ENCODE data around the gene C2orf49. TPM values are rescaled to one million over a fixed set of nuclear protein-coding genes. Genes with fewer than 3 reads are reported as not detected.

C2orf49 gene
- total RNA-seq, 1 donor from 2014 or later = 30.6 TPM

DNA sequence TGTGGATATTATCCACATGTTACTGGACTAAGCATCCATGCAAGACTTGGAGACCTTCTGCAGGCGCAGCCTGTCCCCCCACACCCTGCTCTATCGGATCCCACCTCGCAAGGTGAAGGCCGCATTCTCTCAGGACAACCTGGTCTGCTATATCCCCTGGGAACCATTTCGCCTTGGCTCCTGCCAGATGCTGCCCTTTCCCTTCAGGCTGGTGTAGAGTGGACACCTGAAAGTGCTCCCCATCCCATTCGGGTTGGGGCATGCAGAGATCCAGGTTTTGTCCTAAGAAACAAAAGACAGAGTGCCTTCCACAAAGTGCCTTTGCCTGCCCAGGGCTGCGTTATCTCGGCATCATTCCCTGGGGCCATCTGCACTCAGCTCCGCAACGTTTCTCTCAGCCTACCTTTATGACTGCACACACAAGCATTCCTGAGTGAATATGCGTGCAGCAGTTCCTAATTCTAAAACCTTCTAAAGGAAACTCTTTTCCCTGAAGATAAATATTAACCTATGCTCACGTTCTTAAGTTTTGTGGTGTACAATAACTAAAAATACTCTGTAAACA, 41.0 kb downstream of the C2orf49 start:
- intact Hi-C loops (cut with DNase I) = no loop called here
- peak; percentile 47 for DNase-seq (ENCODE audit: low spot score)
- no peak for ATAC-seq

DNA sequence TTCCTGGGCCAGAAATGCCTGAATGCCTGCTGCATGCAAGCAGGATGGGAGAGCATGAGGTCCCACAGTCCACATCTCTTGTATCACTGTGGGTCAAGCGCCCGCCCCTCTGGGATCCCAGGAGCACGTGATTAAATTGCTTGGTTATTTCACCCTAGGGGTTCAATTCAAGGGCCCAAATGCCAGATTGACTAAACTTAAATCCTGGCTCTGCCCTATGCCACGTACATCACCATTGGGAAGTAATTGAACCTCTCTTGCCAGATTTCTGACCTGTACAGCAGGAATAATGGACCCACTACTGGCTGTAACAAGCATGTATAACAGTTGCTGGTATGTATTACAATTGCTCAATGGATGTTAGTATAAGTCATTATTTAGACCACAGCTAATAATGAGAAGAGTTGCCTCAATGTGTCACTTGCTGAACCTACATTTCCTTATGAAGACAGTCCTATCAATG, 41.6 kb downstream of the C2orf49 start:
- DNase-seq (ENCODE audit: low spot score) = peak; percentile 51
- intact Hi-C loops (cut with DNase I) = no loop called here

DNA sequence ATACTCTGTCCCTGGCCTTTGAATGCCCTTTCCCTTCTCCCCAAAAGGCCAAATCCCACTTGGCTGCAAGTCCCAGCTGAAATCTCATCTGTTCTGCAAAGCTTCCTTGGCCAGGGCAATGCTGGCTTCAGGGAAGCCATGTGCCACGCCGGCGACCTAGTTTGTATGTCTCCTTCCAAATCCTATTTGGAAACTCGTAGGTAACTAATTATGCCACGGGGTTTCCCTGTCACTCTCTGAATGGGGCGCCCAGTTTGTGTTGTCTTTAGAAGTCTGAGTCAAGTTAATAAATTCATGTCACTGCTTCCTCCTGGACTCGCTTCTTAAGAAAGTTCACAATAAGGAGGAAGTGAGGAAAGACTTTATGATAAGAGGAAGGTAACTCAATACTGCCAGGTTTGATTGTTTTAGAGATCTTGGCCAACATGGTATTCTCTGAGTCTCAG, 42.4 kb downstream of the C2orf49 start:
- DNase-seq (ENCODE audit: low spot score) = no peak
- ATAC-seq = no peak
- intact Hi-C loops (cut with DNase I) = no loop called here

More for the DNA sequence above, 41.6 kb downstream of the C2orf49 start:
- ATAC-seq = no peak

DNA sequence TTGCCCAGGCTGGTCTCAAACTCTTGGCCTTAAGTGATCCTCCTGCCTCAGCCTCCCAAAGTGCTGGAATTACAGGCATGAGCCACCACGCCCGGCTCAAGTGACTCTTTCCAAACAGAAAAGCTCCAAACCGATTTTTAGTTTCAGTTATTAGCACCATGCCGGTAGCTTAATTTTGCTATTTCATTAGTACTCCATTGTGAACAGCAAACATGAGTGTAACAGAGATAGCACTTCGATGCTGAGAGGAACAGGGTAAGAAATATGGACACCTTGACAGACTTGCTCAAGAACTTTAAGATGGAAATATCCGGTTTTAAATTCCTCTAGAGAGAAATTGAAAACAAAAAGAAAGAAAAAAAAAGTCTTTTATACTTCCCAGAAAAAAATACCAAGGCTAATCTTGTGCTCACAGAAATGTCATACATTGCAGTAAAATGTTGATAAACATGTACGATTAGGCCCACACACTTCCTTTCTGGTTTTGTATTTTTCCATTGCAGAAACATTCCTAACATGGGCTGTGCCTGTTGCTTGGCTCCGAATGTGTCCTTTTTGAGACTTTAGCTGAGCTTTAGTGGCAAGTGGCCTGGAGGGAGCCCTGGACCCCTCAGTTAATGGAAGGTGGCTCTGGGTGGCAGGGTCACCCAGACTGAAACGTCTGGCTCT, 43.2 kb downstream of the C2orf49 start:
- peak; percentile 18 for ATAC-seq
- intact Hi-C loops (cut with DNase I) = no loop called here

DNA sequence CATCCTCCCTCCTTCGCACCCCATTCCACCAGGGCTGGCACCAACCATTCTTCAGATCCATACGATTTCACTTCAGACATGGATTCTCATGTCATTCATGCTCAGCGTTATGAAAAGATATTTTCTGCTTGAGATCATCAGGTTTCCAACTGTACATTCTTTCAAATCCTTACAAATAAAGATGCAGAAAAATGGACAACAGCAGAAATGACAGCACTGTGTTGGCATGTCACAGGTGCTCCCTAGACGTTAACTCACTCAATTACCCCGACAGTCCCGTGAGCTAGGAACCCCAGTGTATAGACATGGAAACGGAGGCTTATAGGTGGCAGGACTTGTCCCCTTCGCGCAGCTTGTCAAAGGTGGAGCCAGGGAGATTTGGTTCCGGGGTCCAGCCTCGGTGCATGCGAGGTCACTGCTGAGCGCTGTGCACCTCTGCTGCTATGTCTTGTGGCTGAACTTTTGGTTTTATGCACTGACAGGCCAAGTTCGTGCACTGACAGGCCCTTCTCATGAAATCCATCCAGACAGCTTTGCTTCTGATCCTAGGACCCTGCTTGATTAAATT, 43.8 kb downstream of the C2orf49 start:
- intact Hi-C loops (cut with DNase I) = no loop called here
- DNase-seq (ENCODE audit: low spot score) (peak; percentile 40), ATAC-seq (peak; percentile 11)

More for the DNA sequence above, 43.2 kb downstream of the C2orf49 start:
- DNase-seq (ENCODE audit: low spot score) = peak; percentile 48

DNA sequence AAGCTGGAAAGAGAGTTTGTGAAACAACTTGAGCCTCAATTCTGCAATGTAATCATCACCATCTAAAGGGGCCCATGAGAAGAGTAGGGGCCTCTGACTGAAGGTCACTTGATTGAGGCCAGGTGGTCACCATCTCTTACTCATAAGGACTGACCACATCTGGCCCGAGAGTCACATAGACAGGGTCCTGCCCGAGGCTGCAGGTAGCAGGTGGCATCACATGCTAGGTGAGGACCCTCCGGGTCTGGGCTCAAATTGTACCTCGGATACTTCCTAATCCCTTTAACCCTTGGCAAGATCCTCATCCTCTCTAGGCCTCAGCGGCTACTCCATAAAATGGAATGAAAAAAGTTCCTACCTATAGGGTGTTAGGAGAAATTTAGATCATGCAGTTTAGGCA, 44.8 kb downstream of the C2orf49 start:
- ATAC-seq (no peak), DNase-seq (ENCODE audit: low spot score) (peak; percentile 40)
- intact Hi-C loops (cut with DNase I) = no loop called here

DNA sequence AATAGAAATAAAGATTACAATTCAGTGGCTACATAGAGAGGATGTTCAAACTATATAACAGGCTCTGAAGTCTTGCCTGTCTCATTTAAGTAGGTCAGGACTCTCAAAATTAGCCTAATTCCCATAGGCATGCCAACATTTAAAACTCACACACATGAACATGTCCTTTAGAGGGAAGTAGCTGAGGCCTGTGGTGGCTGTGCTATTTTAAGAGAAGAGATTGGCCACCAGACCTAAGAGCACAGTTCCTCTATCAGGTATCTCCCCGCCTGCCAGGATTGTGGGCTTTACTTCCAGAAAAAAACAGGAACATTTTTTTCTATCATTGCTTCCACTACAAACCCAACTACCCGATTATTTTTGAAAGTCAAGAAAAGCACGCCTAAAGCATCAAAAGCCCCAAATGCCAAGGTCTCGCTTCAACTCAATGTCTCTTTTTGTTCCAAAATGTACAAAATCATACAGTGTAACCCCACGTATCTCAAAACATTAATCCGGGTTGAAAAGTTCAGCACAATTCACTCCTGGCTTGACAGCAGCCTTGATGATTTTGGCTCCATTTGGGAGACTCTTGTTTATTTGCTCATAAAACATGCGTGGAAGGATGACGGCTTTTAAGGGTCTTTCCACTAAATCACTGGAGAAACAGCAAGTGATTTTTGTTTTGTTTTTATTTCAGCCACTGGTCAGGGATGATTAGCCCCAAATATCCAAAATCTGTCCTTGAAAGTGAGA, 46.3 kb downstream of the C2orf49 start:
- DNase-seq (ENCODE audit: low spot score) = peak; percentile 30
- no peak for ATAC-seq
- intact Hi-C loops (cut with DNase I) = no loop called here

DNA sequence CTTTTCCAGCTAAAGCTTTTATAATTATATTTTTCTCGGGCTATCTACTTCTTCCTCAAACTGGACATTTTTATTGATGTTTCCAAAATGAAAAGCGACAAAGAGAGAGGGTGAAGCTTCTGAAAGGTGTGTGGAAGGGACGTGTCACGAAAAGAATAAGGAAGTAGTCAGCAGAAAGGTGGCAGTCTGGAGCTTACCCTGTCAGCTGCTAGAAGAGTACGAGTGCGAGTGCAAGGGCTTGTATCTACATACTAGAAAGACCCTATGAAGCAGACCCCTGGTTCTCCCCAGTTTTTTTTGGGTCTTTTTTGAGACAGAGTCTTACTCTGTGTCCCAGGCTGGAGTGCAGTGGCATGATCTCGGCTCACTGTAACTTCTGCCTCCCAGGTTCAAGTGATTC, 46.9 kb downstream of the C2orf49 start:
- ATAC-seq (no peak), DNase-seq (ENCODE audit: low spot score) (no peak)
- intact Hi-C loops (cut with DNase I) = no loop called here

DNA sequence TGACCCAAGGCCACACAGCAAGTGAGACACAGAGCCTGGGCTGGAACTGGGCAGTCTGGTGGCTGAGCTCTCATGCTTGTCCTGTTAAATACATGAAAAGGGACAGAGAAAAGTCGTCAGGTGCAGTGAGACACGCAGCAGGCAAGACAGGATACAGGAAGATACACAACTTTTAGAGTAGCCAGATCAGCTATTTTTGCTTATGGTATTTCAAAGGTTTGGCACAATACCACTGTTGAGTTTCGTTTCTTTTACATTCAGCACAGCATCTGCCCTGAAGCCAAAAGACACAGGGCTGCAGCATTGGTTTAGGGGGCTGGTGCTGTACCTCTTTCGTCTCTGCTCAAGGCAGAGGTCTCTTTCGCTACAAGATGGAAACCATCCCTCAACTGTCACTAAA, 47.5 kb downstream of the C2orf49 start:
- DNase-seq (ENCODE audit: low spot score) (no peak), ATAC-seq (no peak)
- intact Hi-C loops (cut with DNase I) = no loop called here

DNA sequence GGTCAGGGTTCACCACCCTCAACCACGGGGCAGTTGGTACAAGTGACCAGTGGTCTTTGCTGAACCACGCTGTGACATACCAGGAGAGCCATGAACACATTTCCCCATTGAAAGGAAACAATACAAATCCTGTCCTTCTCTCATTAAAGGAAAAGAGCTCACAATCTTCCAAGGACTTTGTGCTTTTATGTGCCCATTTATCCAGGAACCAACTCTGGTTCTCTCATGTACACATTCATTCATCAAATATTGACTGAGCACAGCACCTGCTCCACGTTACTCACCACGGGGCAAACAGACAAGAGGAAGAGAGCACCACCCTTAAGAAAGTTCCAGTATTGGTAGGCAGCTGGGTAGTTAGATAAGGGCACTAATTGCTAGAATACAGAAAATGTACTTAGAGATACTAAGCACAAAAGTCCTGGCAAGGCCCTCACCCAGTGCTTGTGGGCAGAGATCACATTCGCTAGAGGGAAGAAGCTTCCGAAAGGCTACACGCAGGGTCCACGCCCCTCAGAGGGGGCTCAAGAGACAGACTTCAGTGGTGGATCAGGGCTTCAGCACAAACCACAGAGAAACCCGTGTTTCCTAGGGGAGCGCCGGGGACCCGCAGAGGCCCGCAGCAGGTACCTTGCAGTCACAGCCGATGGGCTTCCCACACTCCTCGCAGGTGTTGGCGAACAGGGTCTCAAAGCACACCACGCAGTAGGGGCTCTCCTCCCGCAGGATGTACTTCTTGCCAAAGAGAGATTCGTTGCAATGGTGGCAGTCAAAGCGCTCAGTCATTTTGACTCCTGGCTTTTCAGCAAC, 48.6 kb downstream of the C2orf49 start:
- ATAC-seq (no peak), DNase-seq (ENCODE audit: low spot score) (peak; percentile 58)
- intact Hi-C loops (cut with DNase I) = no loop called here

DNA sequence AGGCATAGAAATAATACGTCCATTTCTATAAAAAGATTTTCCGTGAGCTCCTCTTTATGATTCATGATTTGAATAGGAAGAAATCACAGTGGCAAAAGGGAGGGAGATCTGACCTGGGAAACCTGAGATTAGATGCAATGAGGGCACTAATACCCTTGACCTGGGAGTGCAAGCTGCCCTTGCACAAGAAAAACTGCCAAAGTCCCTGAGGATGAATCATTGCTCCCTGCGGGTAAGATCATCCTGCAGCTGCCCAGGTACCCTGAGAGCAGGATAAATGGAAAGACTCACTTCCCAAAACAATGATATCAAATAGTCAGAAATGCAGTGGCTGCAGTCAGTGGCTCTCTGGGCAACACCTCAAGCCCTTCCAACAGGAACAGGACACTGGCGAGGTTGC, 49.9 kb downstream of the C2orf49 start:
- DNase-seq (ENCODE audit: low spot score) = no peak
- ATAC-seq = no peak
- intact Hi-C loops (cut with DNase I) = no loop called here

DNA sequence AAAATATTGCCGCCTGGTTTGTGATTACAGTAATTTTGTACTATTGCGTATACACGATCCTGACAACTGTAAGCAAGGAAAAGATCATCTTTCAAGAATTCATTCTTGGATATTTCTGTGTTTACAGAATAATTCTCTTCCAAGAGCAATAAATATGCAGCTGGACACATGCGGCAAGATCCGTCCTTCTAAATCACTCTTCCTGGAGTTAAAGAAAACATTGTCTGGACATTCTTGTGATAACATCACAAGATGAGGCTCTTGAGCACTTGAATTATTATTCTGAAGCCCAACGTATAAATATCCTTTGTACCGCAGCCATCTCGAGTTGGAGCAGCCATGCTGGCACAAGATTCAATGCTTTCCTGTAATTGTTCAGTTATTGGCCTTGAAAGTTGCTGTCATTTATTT, 51.6 kb downstream of the C2orf49 start:
- DNase-seq (ENCODE audit: low spot score) (no peak), ATAC-seq (peak; percentile 77)
- intact Hi-C loops (cut with DNase I) = no loop called here

DNA sequence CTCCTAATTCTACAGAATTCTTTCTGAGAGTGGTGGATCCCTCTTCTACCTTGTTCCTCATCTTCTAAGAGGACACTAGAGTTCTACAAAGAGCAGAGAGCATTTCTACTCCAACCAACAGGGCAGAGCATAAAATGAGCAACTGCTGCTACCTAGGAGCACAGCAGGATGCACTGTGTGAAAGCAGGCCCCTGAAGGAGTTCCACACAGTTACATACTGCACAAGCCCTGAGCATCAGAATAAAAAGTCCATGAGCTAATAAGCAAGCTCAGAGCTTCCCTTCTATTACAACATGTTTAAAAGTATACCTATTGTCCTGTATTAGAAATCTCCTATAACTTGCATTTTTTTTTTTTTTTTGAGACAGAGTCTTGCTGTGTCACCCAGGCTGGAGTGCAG, 53.1 kb downstream of the C2orf49 start:
- no peak for DNase-seq (ENCODE audit: low spot score)
- intact Hi-C loops (cut with DNase I) = no loop called here
- ATAC-seq = no peak

DNA sequence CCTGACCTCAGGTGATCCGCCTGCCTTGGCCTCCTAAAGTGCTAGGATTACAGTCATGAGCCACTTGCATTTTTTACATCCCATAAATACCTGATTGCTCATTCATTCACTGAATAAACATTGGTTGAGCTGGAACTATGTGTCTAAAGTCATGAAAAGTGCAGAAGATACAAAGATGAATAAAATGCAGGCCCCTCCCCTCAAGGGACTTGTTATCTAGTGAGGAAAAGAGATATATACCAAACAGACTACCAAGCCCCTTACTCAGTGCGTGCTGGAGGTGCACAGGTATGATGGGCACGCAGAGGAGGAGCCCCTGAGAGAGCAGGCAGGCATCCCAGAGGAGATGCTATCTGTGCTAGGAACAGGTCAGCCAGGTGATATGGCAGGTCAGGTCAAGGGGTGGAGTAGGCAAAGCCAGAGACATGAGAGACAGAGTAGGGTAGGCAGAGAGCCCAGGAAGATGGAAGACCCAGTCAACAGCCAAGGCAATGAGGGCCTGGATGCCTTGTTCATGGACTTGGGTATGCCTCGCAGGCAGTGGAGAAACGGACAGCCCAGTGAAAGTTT, 53.8 kb downstream of the C2orf49 start:
- no peak for ATAC-seq

DNA sequence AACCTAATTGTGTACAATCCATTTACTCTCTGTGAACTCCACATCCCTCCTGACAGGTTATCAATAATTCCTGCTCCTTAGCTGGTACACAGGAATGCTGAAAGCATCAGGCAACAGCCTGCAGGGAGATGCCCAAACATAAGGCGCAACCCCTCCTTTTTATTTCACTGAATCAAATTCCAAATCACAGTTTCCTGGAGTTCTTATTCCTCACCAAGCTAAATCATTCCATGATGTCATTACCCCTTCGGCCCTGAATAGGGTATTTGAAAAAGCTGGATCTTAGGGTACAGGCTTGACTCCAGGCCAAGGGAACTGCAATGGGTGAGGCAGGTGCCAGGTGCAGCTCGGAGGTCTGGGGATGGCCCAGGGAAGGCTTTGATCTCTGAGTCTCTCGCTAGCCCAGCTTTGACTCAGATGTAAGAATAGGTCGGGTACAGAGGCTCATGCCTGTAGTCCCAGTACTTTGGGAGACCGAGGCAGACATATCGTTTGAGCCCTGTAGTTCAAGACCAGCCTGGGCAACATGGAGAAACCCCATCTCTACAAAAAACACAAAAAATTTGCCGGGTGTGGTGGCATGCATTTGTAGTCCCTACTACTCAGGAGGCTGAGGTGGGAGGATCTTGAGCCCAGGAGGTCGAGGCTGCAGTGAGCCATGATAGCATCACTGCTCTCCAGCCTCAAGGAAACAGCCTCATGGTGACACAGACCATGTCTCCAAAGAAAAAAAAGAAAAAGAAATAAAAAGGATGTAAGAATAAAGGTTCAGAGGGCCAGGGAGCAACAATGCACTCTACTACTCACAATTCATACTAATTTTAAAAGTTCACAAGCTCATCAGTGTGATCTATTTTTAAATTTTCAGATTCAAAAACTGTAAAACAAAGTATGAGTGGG, 54.7 kb downstream of the C2orf49 start:
- ATAC-seq (no peak), DNase-seq (ENCODE audit: low spot score) (no peak)
- intact Hi-C loops (cut with DNase I) = no loop called here

More for the DNA sequence above, 53.8 kb downstream of the C2orf49 start:
- DNase-seq (ENCODE audit: low spot score) = no peak
- intact Hi-C loops (cut with DNase I) = no loop called here

DNA sequence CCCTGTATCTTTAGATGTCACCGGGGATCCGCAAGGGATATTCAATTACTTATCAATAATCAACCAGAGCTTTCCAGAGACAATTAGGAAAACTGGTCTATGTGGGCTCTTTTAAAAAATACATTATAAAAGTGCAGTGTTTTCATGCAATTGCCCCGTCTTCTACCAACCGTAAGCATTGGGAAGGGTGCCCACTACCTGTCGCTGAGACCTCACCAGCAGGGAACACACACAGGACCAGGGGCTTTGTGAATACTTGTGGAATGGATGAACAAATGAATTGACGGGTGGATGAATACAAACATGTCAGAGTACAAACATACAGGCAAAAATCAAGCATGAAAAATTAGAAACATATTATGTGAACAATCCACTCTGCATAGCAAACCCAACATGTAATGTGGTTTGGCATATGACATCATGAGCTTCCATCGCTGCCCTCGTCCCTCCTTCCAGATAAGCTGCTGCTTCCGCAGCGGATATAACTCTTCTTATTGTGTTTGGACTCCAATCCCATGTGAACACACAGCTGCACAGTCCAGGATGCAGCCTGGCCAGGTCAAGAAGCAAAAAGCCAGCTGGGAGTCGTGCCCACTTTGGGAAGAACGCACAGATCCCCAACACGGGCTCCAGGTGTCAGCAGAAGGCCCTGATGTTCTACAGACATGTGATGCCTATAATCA, 56.2 kb downstream of the C2orf49 start:
- intact Hi-C loops (cut with DNase I) = no loop called here
- ATAC-seq = peak; percentile 77
- DNase-seq (ENCODE audit: low spot score) = peak; percentile 77

DNA sequence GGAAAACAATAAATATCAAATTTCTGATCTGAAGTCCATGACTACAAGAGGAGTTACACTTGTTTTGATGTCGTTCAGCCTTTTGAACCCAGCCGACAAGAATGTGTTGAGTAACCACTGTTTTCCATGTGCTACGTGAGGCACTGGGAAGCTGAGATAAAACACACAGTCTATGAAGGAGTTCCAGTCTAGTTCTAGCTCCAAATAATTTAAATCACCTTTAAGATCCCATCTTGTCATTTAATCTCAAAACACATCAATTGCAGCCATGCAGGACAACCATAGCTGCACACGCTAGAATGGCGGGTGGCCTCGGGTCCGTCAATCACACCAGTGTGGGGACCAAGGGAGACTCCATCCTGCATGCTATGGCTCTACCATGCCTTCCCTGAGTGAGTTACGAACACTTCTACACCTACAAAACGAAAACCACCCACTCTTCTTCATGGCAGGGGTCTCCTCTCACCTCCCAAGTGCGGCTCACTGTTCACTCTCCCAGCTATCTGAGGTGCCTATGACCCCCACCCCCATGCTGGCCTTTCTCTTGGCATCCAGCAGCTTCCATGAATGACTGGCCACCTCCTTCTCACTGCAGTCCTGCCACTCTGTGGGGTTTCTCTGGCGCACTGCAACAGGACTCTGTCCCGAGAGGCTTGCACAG, 57.7 kb downstream of the C2orf49 start:
- intact Hi-C loops (cut with DNase I) = no loop called here
- ATAC-seq = no peak
- DNase-seq (ENCODE audit: low spot score) = no peak
